HT-29 (cell line): ENCODE results near the gene OCA2. TPM values are rescaled to one million over a fixed set of nuclear protein-coding genes. Genes with fewer than 3 reads are reported as not detected.

ENCODE experiments used
- DNase-seq: peaks from one replicate; pipeline ENCODE4 v3.0.0-alpha.2; 2015; ENCODE audit warnings: low spot score
- total RNA-seq: library from RNA; depleted of rRNA; stranded (reverse); fragments of >200 nt; shearing (Covaris generic); gene quantifications from 2 replicates; pipeline ENCODE4 v1.2.3, GENCODE V29; 2014

Gene OCA2
- total RNA-seq, 1 experiment from 2014 or later, result not detected

- no peak for DNase-seq
Observed at GRCh38 chr15:28079313-28079969, 19.7 kb downstream of the OCA2 start.

GRCh38 chr15:28078191-28078719 is 20.9 kb downstream of the OCA2 start:
- DNase-seq, result no peak

- no peak for DNase-seq
Observed at GRCh38 chr15:28075573-28075972, 23.5 kb downstream of the OCA2 start.

- no peak for DNase-seq
Observed at GRCh38 chr15:28068930-28069329, 30.2 kb downstream of the OCA2 start.

GRCh38 chr15:28066231-28066630 is 32.9 kb downstream of the OCA2 start:
- no peak for DNase-seq

- no peak for DNase-seq
Observed at GRCh38 chr15:28060005-28060404, 39.1 kb downstream of the OCA2 start.

GRCh38 chr15:28058082-28058481 is 41.0 kb downstream of the OCA2 start:
- no peak for DNase-seq

- DNase-seq, result no peak
Observed at GRCh38 chr15:28051955-28052633, 47.0 kb downstream of the OCA2 start.

- DNase-seq, result no peak
Observed at GRCh38 chr15:28049581-28049980, 49.5 kb downstream of the OCA2 start.

GRCh38 chr15:28047277-28047676 is 51.8 kb downstream of the OCA2 start:
- no peak for DNase-seq

GRCh38 chr15:28044121-28044672 is 54.9 kb downstream of the OCA2 start:
- DNase-seq, result no peak

- DNase-seq, result no peak
Observed at GRCh38 chr15:28043691-28044091, 55.4 kb downstream of the OCA2 start.

GRCh38 chr15:28037969-28038590 is 61.0 kb downstream of the OCA2 start:
- no peak for DNase-seq

- DNase-seq, result no peak
Observed at GRCh38 chr15:28033443-28033842, 65.7 kb downstream of the OCA2 start.

GRCh38 chr15:28030801-28031200 is 68.3 kb downstream of the OCA2 start:
- DNase-seq, result no peak

- no peak for DNase-seq
Observed at GRCh38 chr15:28027714-28028076, 71.4 kb downstream of the OCA2 start.

- DNase-seq, result no peak
Observed at GRCh38 chr15:28026764-28027713, 72.1 kb downstream of the OCA2 start.

- no peak for DNase-seq
Observed at GRCh38 chr15:28026221-28026620, 72.9 kb downstream of the OCA2 start.

GRCh38 chr15:28025413-28025812 is 73.7 kb downstream of the OCA2 start:
- no peak for DNase-seq

GRCh38 chr15:28024889-28025250 is 74.2 kb downstream of the OCA2 start:
- DNase-seq, result no peak
